Gastroesophageal sphincter (tissue), 3 donors: ENCODE measurements around the gene SAPCD1.

Experiments
- CTCF ChIP-seq, 4 experiments: fragments of 200-600 bp in 2 of 4; fragments of 450-650 bp in 2 of 4; sonication (generic) in 1 of 4; IDR thresholded peaks; one replicate each; pipeline ENCODE4 v1.5.1; 2017 to 2019; ENCODE audit warnings: antibody characterized with exemption in 4 of 4, mild to moderate bottlenecking in 2 of 4, moderate library complexity in 2 of 4
- POLR2A ChIP-seq, 2 donors: fragments of 450-650 bp; IDR thresholded peaks; one replicate each; pipeline ENCODE4 v1.6.1; 2017; ENCODE audit warnings: antibody characterized with exemption in 2 of 2, mild to moderate bottlenecking in 2 of 2, moderate library complexity in 1 of 2
- POLR2AphosphoS5 ChIP-seq: sonication (generic); formaldehyde crosslinking; IDR thresholded peaks from one replicate; pipeline ENCODE4 v1.6.1; 2017; ENCODE audit warnings: antibody characterized with exemption

GRCh38 chr6:31764198-31764597 lies 1.7 kb downstream of the SAPCD1 start:
- TF ChIP-seq CTCF (IDR thresholded peaks at IDR 0.05) (no peak), POLR2AphosphoS5 (no peak), POLR2A (IDR thresholded peaks at IDR 0.05) (no peak)
